Panc1 (cell line): ENCODE data around the gene UGT1A3. TPM values are rescaled to one million over a fixed set of nuclear protein-coding genes. Genes with fewer than 3 reads are reported as not detected.

Experiments
- ATAC-seq: fragments of 200-7000 bp; cut with Tn5 transposase; 2 replicates; pipeline ENCODE4 v1.9.1; 2020; ENCODE audit warnings: mild to moderate bottlenecking, moderate library complexity
- BruUV-seq: library from RNA; stranded (reverse); fragments of 400-500 nt; replicated peaks from 2 replicates; lab custom pipeline; 2021; lab: Mats Ljungman, UMichigan
- CTCF ChIA-PET: fragments of 300-600 bp; sonication (Branson Sonifier 250); formaldehyde crosslinking; loops from one replicate; lab custom pipeline; 2022; ENCODE audit warnings: antibody characterized with exemption; lab: Charles Lee
- POLR2A ChIA-PET: fragments of 300-600 bp; sonication (Branson Sonifier 250); formaldehyde crosslinking; loops from one replicate; lab custom pipeline; 2022; ENCODE audit warnings: antibody characterized with exemption; lab: Charles Lee
- DNase-seq: peaks from one replicate; pipeline ENCODE4 v3.0.0-alpha.2; 2010; ENCODE audit warnings: low read depth, low spot score
- H3K27ac ChIP-seq: 2 replicates; pipeline ENCODE4 v1.5.1; 2011; ENCODE audit warnings: mild to moderate bottlenecking, low read length, inconsistent platforms
- H3K27me3 ChIP-seq: fragments of 200-500 bp; sonication (Bioruptor generic); 2 replicates; pipeline ENCODE4 v1.6.0; 2014; ENCODE audit warnings: low read length, inconsistent platforms; ENCODE audit not compliant: control insufficient read depth, insufficient read depth
- H3K36me3 ChIP-seq: fragments of 200-500 bp; sonication (Bioruptor generic); 2 replicates; pipeline ENCODE4 v1.5.1; 2014; ENCODE audit warnings: inconsistent platforms, mild to moderate bottlenecking, low read length, moderate library complexity; ENCODE audit not compliant: control insufficient read depth, insufficient read depth
- H3K4me1 ChIP-seq: 2 replicates; pipeline ENCODE4 v1.5.1; 2011; ENCODE audit warnings: inconsistent platforms, mild to moderate bottlenecking, low read length, moderate library complexity; ENCODE audit not compliant: control insufficient read depth, insufficient read depth
- H3K4me3 ChIP-seq, 2 experiments: 2 replicates each; pipeline ENCODE4 v1.5.1; 2011 to 2012; ENCODE audit warnings: low read depth in 2 of 2, low read length in 2 of 2, mild to moderate bottlenecking in 2 of 2, inconsistent platforms in 1 of 2, moderate library complexity in 1 of 2
- H3K9me3 ChIP-seq: fragments of 200-500 bp; sonication (Bioruptor generic); 2 replicates; pipeline ENCODE4 v1.5.1; 2014; ENCODE audit warnings: low read depth, mild to moderate bottlenecking, inconsistent platforms, low read length, moderate library complexity; ENCODE audit not compliant: control insufficient read depth, insufficient read depth
- CTCF ChIP-seq: fragments of 450-650 bp; IDR thresholded peaks from 2 replicates; pipeline ENCODE4 v1.5.1; 2017; ENCODE audit warnings: mild to moderate bottlenecking
- POLR2AphosphoS5 ChIP-seq: IDR thresholded peaks from 2 replicates; pipeline ENCODE4 v1.6.1; 2012; ENCODE audit warnings: mild to moderate bottlenecking, low read depth, low read length, moderate library complexity
- REST ChIP-seq, 2 experiments: IDR thresholded peaks; 2 replicates each; pipeline ENCODE4 v1.6.1; 2011 to 2012; ENCODE audit warnings: low read depth in 2 of 2, control low read depth in 1 of 2, low read length in 1 of 2, mild to moderate bottlenecking in 1 of 2, moderate library complexity in 1 of 2; ENCODE audit not compliant: insufficient read depth in 1 of 2
- SIN3A ChIP-seq: IDR thresholded peaks from 2 replicates; pipeline ENCODE4 v1.6.1; 2012; ENCODE audit warnings: low read depth, mild to moderate bottlenecking, low read length, moderate library complexity, borderline replicate concordance; ENCODE audit not compliant: insufficient read depth
- TCF7L2 ChIP-seq: IDR thresholded peaks from 2 replicates; pipeline ENCODE4 v1.6.1; 2011; ENCODE audit warnings: mild to moderate bottlenecking, low read depth, low read length, inconsistent platforms
- in situ Hi-C: cut with HindIII; loops from 2 replicates; pipeline ENCODE4 v1.10.0; 2016; ENCODE audit warnings: low sequenced_read_pairs, low pct_unique_long_range_greater_than_20kb
- intact Hi-C: fragments of 100-400 bp; cut with micrococcal nuclease; formaldehyde crosslinking; loops from one replicate; pipeline ENCODE4 v1.10.0; 2022; ENCODE audit not compliant: unreplicated experiment
- total RNA-seq: library from RNA; stranded (reverse); gene quantifications from one replicate; pipeline ENCODE4 v1.2.1, GENCODE V29; 2021; ENCODE audit not compliant: unreplicated experiment

Gene UGT1A3
- total RNA-seq, 1 experiment from 2014 or later, result not detected

GRCh38 chr2:233764761-233765160 lies 35.9 kb downstream of the UGT1A3 start:
- Histone ChIP-seq H3K4me1 (no peaks in the 10 kb centered on the region), H3K36me3 (no peaks in the 10 kb centered on the region), H3K27me3 (peaks cover 4% of the 10 kb centered on the region; the same call in 1 of the 2 replicates), H3K9me3 (no peaks in the 10 kb centered on the region), H3K4me3 (no peak overlapping the region), H3K27ac (no peak overlapping the region)
- no peak for DNase-seq
- CTCF ChIA-PET, result no interaction called here
- no peak for TF ChIP-seq TCF7L2
- no peak for TF ChIP-seq POLR2AphosphoS5
- no peak for TF ChIP-seq REST (IDR thresholded peaks at IDR 0.05; ENCODE audit: insufficient read depth in 1 of 2, low read depth in 2 of 2, low read length in 1 of 2)
- no peak for TF ChIP-seq SIN3A
- TF ChIP-seq CTCF, result no peak
- ATAC-seq, result no peak
- in situ Hi-C loops, result no loop called here
- POLR2A ChIA-PET, result no interaction called here
- no TSS peak for BruUV-seq
- intact Hi-C loops, result no loop called here

GRCh38 chr2:233766416-233766815 lies 37.6 kb downstream of the UGT1A3 start:
- H3K36me3 ChIP-seq, result no peaks in the 10 kb centered on the region
- POLR2A ChIA-PET, result no interaction called here
- DNase-seq (no peak), ATAC-seq (no peak)
- H3K27me3 ChIP-seq, result peaks cover 4% of the 10 kb centered on the region; the same call in 1 of the 2 replicates
- TF ChIP-seq TCF7L2, result no peak
- intact Hi-C loops (no loop called here), in situ Hi-C loops (no loop called here)
- no peak overlapping the region for H3K4me3 ChIP-seq
- no peaks in the 10 kb centered on the region for H3K4me1 ChIP-seq
- no peak overlapping the region for H3K27ac ChIP-seq
- H3K9me3 ChIP-seq, result no peaks in the 10 kb centered on the region
- CTCF ChIA-PET, result no interaction called here
- no TSS peak for BruUV-seq

GRCh38 chr2:233768076-233768475 lies 39.2 kb downstream of the UGT1A3 start:
- ChIA-PET POLR2A (no interaction called here), CTCF (no interaction called here)
- Histone ChIP-seq H3K36me3 (no peaks in the 10 kb centered on the region), H3K4me1 (no peaks in the 10 kb centered on the region), H3K27ac (no peak overlapping the region), H3K9me3 (no peaks in the 10 kb centered on the region), H3K4me3 (no peak overlapping the region), H3K27me3 (peaks cover 2% of the 10 kb centered on the region; the same call in 1 of the 2 replicates)
- in situ Hi-C loops, result no loop called here
- DNase-seq (no peak), ATAC-seq (no peak)
- intact Hi-C loops, result no loop called here
- no TSS peak for BruUV-seq
- TF ChIP-seq SIN3A, result no peak
- no peak for TF ChIP-seq CTCF
- no peak for TF ChIP-seq TCF7L2
- TF ChIP-seq REST (IDR thresholded peaks at IDR 0.05; ENCODE audit: insufficient read depth in 1 of 2, low read depth in 2 of 2, low read length in 1 of 2), result no peak
- TF ChIP-seq POLR2AphosphoS5, result no peak
